Ectodermal cell (in vitro differentiated cells): ENCODE results near the gene SLC30A10. TPM values are rescaled to one million over a fixed set of nuclear protein-coding genes. Genes with fewer than 3 reads are reported as not detected.

Experiments
- H3K27ac ChIP-seq: 2 replicates; pipeline ENCODE4 v1.7.0; 2013; ENCODE audit warnings: mild to moderate bottlenecking, low read depth, low read length; ENCODE audit not compliant: insufficient read depth, poor library complexity, severe bottlenecking
- H3K27me3 ChIP-seq: 2 replicates; pipeline ENCODE4 v1.7.0; 2013; ENCODE audit warnings: mild to moderate bottlenecking, low read length; ENCODE audit not compliant: insufficient read depth, control insufficient read depth, poor library complexity, severe bottlenecking
- H3K36me3 ChIP-seq: one replicate; pipeline ENCODE4 v1.7.0; 2013; ENCODE audit warnings: low read length; ENCODE audit not compliant: control insufficient read depth, insufficient read depth
- H3K4me1 ChIP-seq: one replicate; pipeline ENCODE4 v1.7.0; 2013; ENCODE audit warnings: low read length; ENCODE audit not compliant: control insufficient read depth, insufficient read depth
- H3K4me3 ChIP-seq: 2 replicates; pipeline ENCODE4 v1.7.0; 2013; ENCODE audit warnings: low read depth, low read length, control low read depth; ENCODE audit not compliant: insufficient read depth
- H3K9me3 ChIP-seq: 2 replicates; pipeline ENCODE4 v1.7.0; 2013; ENCODE audit warnings: mild to moderate bottlenecking, low read length, moderate library complexity; ENCODE audit not compliant: control insufficient read depth
- WGBS, 2 experiments: methylation state at CpG; one replicate each; pipeline ENCODE4 v1.1.7; 2013; ENCODE audit warnings: missing lambda C conversion rate in 2 of 2; 5-methylcytosine and 5-hydroxymethylcytosine counted together
- polyA plus RNA-seq, 4 experiments: library from polyadenylated mRNA; stranded (reverse); fragments of 50-300 nt; gene quantifications; one replicate each; pipeline ENCODE4 v1.2.3, GENCODE V29; 2013

SLC30A10 gene
- polyA plus RNA-seq (2013, experiment 1 of 4) = 1.5 TPM
- 4.2 TPM for polyA plus RNA-seq (2013, experiment 2 of 4)
- 1.5 TPM for polyA plus RNA-seq (2013, experiment 3 of 4)
- polyA plus RNA-seq (2013, experiment 4 of 4) = 1.6 TPM

- Histone ChIP-seq H3K27ac (no peak within 1 kb of the TSS), H3K4me3 (peak within 1 kb of the TSS; percentile 64), H3K9me3 (no peaks in the 10 kb centered on the region), H3K27me3 (peaks cover 34% of the 10 kb centered on the region), H3K36me3 (no peaks in the 10 kb centered on the region), H3K4me1 (no peaks in the 10 kb centered on the region)
- WGBS, 2 experiments = 1% methylated on average over 91 of the region's 91 CpGs
These were observed at the start of gene SLC30A10 for GRCh38 chr1:219927956-219928790. Gene SLC30A10 (minus strand): TSS chr1:219928557. CDS start chr1:219928440, 117 bp downstream.

- Histone ChIP-seq H3K4me1 (no peaks in the 10 kb centered on the region), H3K27ac (no peak overlapping the region), H3K27me3 (no peaks in the 10 kb centered on the region), H3K4me3 (no peak overlapping the region), H3K9me3 (no peaks in the 10 kb centered on the region), H3K36me3 (peaks cover 3% of the 10 kb centered on the region)
- WGBS, 2 experiments = 88 to 98% methylated on average over 2 to 3 of the region's 3 CpGs
These were observed 44.9 kb upstream of the SLC30A10 start for GRCh38 chr1:219973213-219973612.

GRCh38 chr1:219967361-219967760, 39.0 kb upstream of the SLC30A10 start:
- Histone ChIP-seq H3K27ac (no peak overlapping the region), H3K4me1 (no peaks in the 10 kb centered on the region), H3K27me3 (no peaks in the 10 kb centered on the region), H3K4me3 (no peak overlapping the region), H3K36me3 (no peaks in the 10 kb centered on the region), H3K9me3 (no peaks in the 10 kb centered on the region)
- 84 to 90% methylated on average over 4 of the region's 4 CpGs for WGBS, 2 experiments

- 96 to 97% methylated on average over 2 of the region's 2 CpGs for whole genome bisulfite sequencing, 2 experiments
- Histone ChIP-seq H3K27ac (no peak overlapping the region), H3K4me3 (no peak overlapping the region), H3K4me1 (no peaks in the 10 kb centered on the region), H3K36me3 (no peaks in the 10 kb centered on the region), H3K27me3 (no peaks in the 10 kb centered on the region), H3K9me3 (no peaks in the 10 kb centered on the region)
These were observed 37.7 kb upstream of the SLC30A10 start for GRCh38 chr1:219966071-219966349.

GRCh38 chr1:219965285-219966070, 37.1 kb upstream of the SLC30A10 start:
- 93 to 98% methylated on average over 6 of the region's 6 CpGs for WGBS, 2 experiments

GRCh38 chr1:219963432-219963831, 35.1 kb upstream of the SLC30A10 start:
- H3K4me3 ChIP-seq = no peak overlapping the region
- H3K27ac ChIP-seq = no peak overlapping the region
- H3K36me3 ChIP-seq = no peaks in the 10 kb centered on the region
- H3K27me3 ChIP-seq = no peaks in the 10 kb centered on the region
- H3K4me1 ChIP-seq = no peaks in the 10 kb centered on the region
- no peaks in the 10 kb centered on the region for H3K9me3 ChIP-seq
- 94% methylated on average over 6 of the region's 7 CpGs for WGBS, 2 experiments

More at GRCh38 chr1:219965285-219966070, 37.1 kb upstream of the SLC30A10 start:
- Histone ChIP-seq H3K9me3 (no peaks in the 10 kb centered on the region), H3K4me1 (no peaks in the 10 kb centered on the region), H3K27ac (no peak overlapping the region), H3K36me3 (no peaks in the 10 kb centered on the region), H3K27me3 (no peaks in the 10 kb centered on the region), H3K4me3 (no peak overlapping the region)

GRCh38 chr1:219961684-219962083, 33.3 kb upstream of the SLC30A10 start:
- Histone ChIP-seq H3K27me3 (no peaks in the 10 kb centered on the region), H3K4me1 (no peaks in the 10 kb centered on the region), H3K9me3 (no peaks in the 10 kb centered on the region), H3K36me3 (no peaks in the 10 kb centered on the region), H3K27ac (no peak overlapping the region), H3K4me3 (no peak overlapping the region)
- 94 to 98% methylated on average over 3 of the region's 3 CpGs for WGBS, 2 experiments

GRCh38 chr1:219959540-219960203, 31.3 kb upstream of the SLC30A10 start:
- no peak overlapping the region for H3K27ac ChIP-seq

GRCh38 chr1:219958875-219959417, 30.6 kb upstream of the SLC30A10 start:
- no peaks in the 10 kb centered on the region for H3K4me1 ChIP-seq
- 94 to 96% methylated on average over 16 of the region's 16 CpGs for WGBS, 2 experiments
- H3K36me3 ChIP-seq = no peaks in the 10 kb centered on the region
- no peak overlapping the region for H3K4me3 ChIP-seq
- no peaks in the 10 kb centered on the region for H3K27me3 ChIP-seq
- H3K27ac ChIP-seq = no peak overlapping the region
- H3K9me3 ChIP-seq = no peaks in the 10 kb centered on the region

More at GRCh38 chr1:219959540-219960203, 31.3 kb upstream of the SLC30A10 start:
- Histone ChIP-seq H3K9me3 (no peaks in the 10 kb centered on the region), H3K27me3 (no peaks in the 10 kb centered on the region), H3K4me3 (no peak overlapping the region), H3K36me3 (no peaks in the 10 kb centered on the region), H3K4me1 (no peaks in the 10 kb centered on the region)
- WGBS, 2 experiments = 75 to 83% methylated on average over 3 of the region's 3 CpGs
